Measurements from ENCODE around the gene GPR52. TPM values are rescaled to one million over a fixed set of nuclear protein-coding genes. Genes with fewer than 3 reads are reported as not detected.

The GPR52 gene
- total RNA-seq, 1 experiment from 2014 or later: 0.22 TPM

DNA sequence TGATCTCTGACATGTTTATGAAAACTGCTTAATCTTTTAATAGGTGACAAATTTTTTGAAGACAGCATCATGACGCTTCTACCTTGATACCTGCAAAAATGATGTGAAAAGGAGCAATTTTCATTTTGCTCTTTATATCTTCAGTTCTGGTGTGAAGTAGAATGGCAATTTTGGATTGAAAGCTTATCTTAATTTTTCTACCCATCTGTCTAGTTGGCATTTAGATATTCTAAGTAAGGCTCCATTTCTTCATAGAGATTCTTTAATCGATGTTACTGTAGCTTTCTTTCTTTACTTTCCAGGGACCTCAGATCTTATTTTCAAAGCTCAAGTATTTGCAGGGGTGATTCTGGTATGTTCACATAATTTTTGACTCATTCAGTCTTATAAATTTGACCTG, 32.3 kb upstream of the GPR52 start (continued):
- no peak for TF ChIP-seq SMAD3 (CRISPR knock-in tag; IDR thresholded peaks at IDR 0.05; ENCODE audit: borderline replicate concordance)

DNA sequence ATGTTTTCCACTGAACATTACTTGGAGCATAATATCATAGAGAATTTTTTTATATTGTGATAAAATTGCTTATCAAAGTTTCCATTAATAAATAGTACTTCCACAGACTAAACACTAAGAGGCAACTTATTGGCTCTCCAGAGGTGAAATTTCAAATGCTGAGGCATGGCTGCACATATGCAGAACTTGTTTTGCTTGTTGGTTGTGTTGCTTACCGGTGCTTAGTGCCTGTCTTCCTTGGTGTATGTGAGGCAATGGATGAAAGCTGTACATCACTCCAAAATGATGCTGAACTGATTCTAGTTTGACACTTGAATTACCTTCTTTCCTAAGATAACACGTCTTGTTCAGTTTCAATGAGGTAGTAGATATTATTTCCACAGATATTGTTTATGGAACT, 29.8 kb upstream of the GPR52 start:
- H3K4me1 Mint-ChIP-seq: 0 out of 2 replicates have a peak, but pooled peaks cover 2% of the 10 kb centered on the region
- no peaks in the 10 kb centered on the region for H3K36me3 Mint-ChIP-seq
- CTCF ChIA-PET: no interaction called here
- POLR2A ChIA-PET: no interaction called here
- no peak overlapping the region for H3K4me3 Mint-ChIP-seq
- TF ChIP-seq ERG (CRISPR knock-in tag; IDR thresholded peaks at IDR 0.05) (no peak), ZNF219 (CRISPR knock-in tag; IDR thresholded peaks at IDR 0.05; ENCODE audit: borderline replicate concordance) (no peak), GABPB1 (CRISPR knock-in tag; IDR thresholded peaks at IDR 0.05) (no peak), ATF1 (CRISPR knock-in tag; IDR thresholded peaks at IDR 0.05) (no peak), E2F5 (CRISPR knock-in tag; IDR thresholded peaks at IDR 0.05) (no peak), FOXP1 (CRISPR knock-in tag; IDR thresholded peaks at IDR 0.05; ENCODE audit: borderline replicate concordance) (no peak), NR2C2 (CRISPR knock-in tag; IDR thresholded peaks at IDR 0.05) (no peak), RORB (CRISPR knock-in tag; IDR thresholded peaks at IDR 0.05) (no peak), SMAD4 (CRISPR knock-in tag; IDR thresholded peaks at IDR 0.05) (no peak), PRDM15 (CRISPR knock-in tag; IDR thresholded peaks at IDR 0.05) (no peak), OVOL2 (CRISPR knock-in tag; IDR thresholded peaks at IDR 0.05; ENCODE audit: borderline replicate concordance) (no peak), ZNF425 (CRISPR knock-in tag; conservative IDR thresholded peaks at IDR 0.05) (no peak), MXD4 (CRISPR knock-in tag; IDR thresholded peaks at IDR 0.05; ENCODE audit: borderline replicate concordance) (no peak), CREM (CRISPR knock-in tag; IDR thresholded peaks at IDR 0.05) (no peak)
- TF ChIP-seq, protein P1, sequence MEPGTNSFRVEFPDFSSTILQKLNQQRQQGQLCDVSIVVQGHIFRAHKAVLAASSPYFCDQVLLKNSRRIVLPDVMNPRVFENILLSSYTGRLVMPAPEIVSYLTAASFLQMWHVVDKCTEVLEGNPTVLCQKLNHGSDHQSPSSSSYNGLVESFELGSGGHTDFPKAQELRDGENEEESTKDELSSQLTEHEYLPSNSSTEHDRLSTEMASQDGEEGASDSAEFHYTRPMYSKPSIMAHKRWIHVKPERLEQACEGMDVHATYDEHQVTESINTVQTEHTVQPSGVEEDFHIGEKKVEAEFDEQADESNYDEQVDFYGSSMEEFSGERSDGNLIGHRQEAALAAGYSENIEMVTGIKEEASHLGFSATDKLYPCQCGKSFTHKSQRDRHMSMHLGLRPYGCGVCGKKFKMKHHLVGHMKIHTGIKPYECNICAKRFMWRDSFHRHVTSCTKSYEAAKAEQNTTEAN (CRISPR knock-in tag; IDR thresholded peaks at IDR 0.05): no peak
- TF ChIP-seq, protein P2, sequence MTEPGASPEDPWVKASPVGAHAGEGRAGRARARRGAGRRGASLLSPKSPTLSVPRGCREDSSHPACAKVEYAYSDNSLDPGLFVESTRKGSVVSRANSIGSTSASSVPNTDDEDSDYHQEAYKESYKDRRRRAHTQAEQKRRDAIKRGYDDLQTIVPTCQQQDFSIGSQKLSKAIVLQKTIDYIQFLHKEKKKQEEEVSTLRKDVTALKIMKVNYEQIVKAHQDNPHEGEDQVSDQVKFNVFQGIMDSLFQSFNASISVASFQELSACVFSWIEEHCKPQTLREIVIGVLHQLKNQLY (CRISPR knock-in tag; IDR thresholded peaks at IDR 0.05): no peak
- H3K9me3 Mint-ChIP-seq: no peaks in the 10 kb centered on the region
- ATAC-seq (no peak), DNase-seq (ENCODE audit: low spot score) (no peak)
- no peak overlapping the region for H3K27ac Mint-ChIP-seq
- H3K27me3 Mint-ChIP-seq (ENCODE audit: low read depth): no peaks in the 10 kb centered on the region
